ENCODE measurements around the gene SOX13.

The SOX13 gene

GRCh38 chr1:204103431-204103741, 30.5 kb downstream of the SOX13 start:
- no peak overlapping the region for H3K23ac ChIP-seq (ENCODE audit: low read length)
- peak overlapping the region; percentile 45 for H4K8ac ChIP-seq (ENCODE audit: low read depth, low read length)
- peak in 1 of 2 donors; percentile 19 for DNase-seq
- H3K14ac ChIP-seq (ENCODE audit: low read length): no peak overlapping the region
- H2AK5ac ChIP-seq (ENCODE audit: low read length): peak overlapping the region; percentile 32
- H3K9me3 ChIP-seq (ENCODE audit: insufficient read depth, low read depth, low read length): no peaks in the 10 kb centered on the region
- H3K18ac ChIP-seq (ENCODE audit: low read length): peak overlapping the region; percentile 42
- H3K27me3 ChIP-seq (ENCODE audit: insufficient read depth, low read length): no peaks in the 10 kb centered on the region
- H2BK12ac ChIP-seq (ENCODE audit: low read length): no peak overlapping the region
- peaks cover 30% of the 10 kb centered on the region for H3K79me2 ChIP-seq (ENCODE audit: control insufficient read depth, insufficient read depth, low read length, poor library complexity)
- peak overlapping the region; percentile 61 for H3K4ac ChIP-seq (ENCODE audit: low read depth, low read length)
- no peak overlapping the region for H3K4me3 ChIP-seq (ENCODE audit: low read depth, low read length)
- H4K91ac ChIP-seq (ENCODE audit: low read depth, low read length): peak overlapping the region; percentile 49
- H3K27ac ChIP-seq (ENCODE audit: low read depth, low read length): peak overlapping the region; percentile 47
- H3K36me3 ChIP-seq (ENCODE audit: control insufficient read depth in 1 of 2, insufficient read depth in 2 of 2, low read length in 2 of 2): peaks cover 0 to 2% of the 10 kb centered on the region in 2 experiments
- peak overlapping the region; percentile 70 for H2BK5ac ChIP-seq (ENCODE audit: low read depth, low read length, poor library complexity)
- no CpG with 5 or more reads among the region's 2 CpGs for WGBS (ENCODE audit: extremely low coverage, insufficient coverage, insufficient read length)
- peaks cover 16% of the 10 kb centered on the region for H3K79me1 ChIP-seq (ENCODE audit: low read length)
- no peak overlapping the region for H3K9ac ChIP-seq (ENCODE audit: low read length)
- H2AFZ ChIP-seq (ENCODE audit: insufficient read depth, low read length, poor library complexity): no peak overlapping the region
- no peak overlapping the region for H3K4me2 ChIP-seq (ENCODE audit: low read length)
- H2BK120ac ChIP-seq (ENCODE audit: insufficient read depth, low read length, poor library complexity): peak overlapping the region; percentile 12
- H4K12ac ChIP-seq (ENCODE audit: low read depth, low read length): no peak overlapping the region
- peaks cover 23 to 36% of the 10 kb centered on the region in 2 experiments for H3K4me1 ChIP-seq (ENCODE audit: control insufficient read depth in 1 of 2, insufficient read depth in 2 of 2, low read length in 2 of 2)

GRCh38 chr1:204104331-204105130, 31.6 kb downstream of the SOX13 start:
- Histone ChIP-seq H3K27ac (ENCODE audit: low read depth, low read length) (peak overlapping the region; percentile 47), H2AK5ac (ENCODE audit: low read length) (peak overlapping the region; percentile 6), H2AFZ (ENCODE audit: insufficient read depth, low read length, poor library complexity) (no peak overlapping the region), H3K23ac (ENCODE audit: low read length) (no peak overlapping the region), H3K9ac (ENCODE audit: low read length) (peak overlapping the region; percentile 24), H3K79me2 (ENCODE audit: control insufficient read depth, insufficient read depth, low read length, poor library complexity) (peaks cover 28% of the 10 kb centered on the region), H3K4me3 (ENCODE audit: low read depth, low read length) (no peak overlapping the region), H3K4ac (ENCODE audit: low read depth, low read length) (peak overlapping the region; percentile 61), H3K9me3 (ENCODE audit: insufficient read depth, low read depth, low read length) (no peaks in the 10 kb centered on the region), H3K27me3 (ENCODE audit: insufficient read depth, low read length) (no peaks in the 10 kb centered on the region), H3K14ac (ENCODE audit: low read length) (peak overlapping the region; percentile 67), H4K8ac (ENCODE audit: low read depth, low read length) (peak overlapping the region; percentile 45), H2BK120ac (ENCODE audit: insufficient read depth, low read length, poor library complexity) (peak overlapping the region; percentile 34), H2BK5ac (ENCODE audit: low read depth, low read length, poor library complexity) (peak overlapping the region; percentile 70), H3K18ac (ENCODE audit: low read length) (peak overlapping the region; percentile 42), H2BK12ac (ENCODE audit: low read length) (peak overlapping the region; percentile 63), H4K91ac (ENCODE audit: low read depth, low read length) (peak overlapping the region; percentile 49), H3K36me3 (ENCODE audit: control insufficient read depth in 1 of 2, insufficient read depth in 2 of 2, low read length in 2 of 2) (no peaks in the 10 kb centered on the region), H3K79me1 (ENCODE audit: low read length) (peaks cover 17% of the 10 kb centered on the region), H3K4me2 (ENCODE audit: low read length) (no peak overlapping the region), H3K4me1 (ENCODE audit: control insufficient read depth in 1 of 2, insufficient read depth in 2 of 2, low read length in 2 of 2) (peaks cover 23 to 32% of the 10 kb centered on the region in 2 experiments), H4K12ac (ENCODE audit: low read depth, low read length) (no peak overlapping the region)
- peak; percentile 40 to 76 for DNase-seq
- WGBS (ENCODE audit: extremely low coverage, insufficient coverage, insufficient read length): no CpG with 5 or more reads among the region's 14 CpGs

DNA sequence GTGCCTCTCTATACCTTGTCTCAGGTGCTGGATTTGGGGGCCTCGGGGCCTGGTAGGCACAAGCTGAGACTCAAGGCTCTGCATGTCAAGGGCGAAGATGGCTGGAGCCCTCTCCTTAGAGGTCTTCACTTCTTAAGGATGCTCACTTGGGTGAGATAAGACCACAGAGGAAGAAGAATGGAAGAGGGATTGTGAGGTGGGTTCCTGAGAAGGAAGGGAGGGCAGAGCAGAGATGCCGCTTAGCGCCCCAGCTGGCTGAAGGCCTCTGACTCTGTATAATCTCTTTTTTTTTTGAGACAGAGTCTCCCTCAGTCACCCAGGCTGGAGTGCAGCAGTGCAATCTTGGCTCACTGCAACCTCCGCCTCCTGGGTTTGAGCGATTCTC, 32.2 kb downstream of the SOX13 start:
- Histone ChIP-seq H2BK120ac (ENCODE audit: insufficient read depth, low read length, poor library complexity) (peak overlapping the region; percentile 26), H2AFZ (ENCODE audit: insufficient read depth, low read length, poor library complexity) (no peak overlapping the region), H3K27ac (ENCODE audit: low read depth, low read length) (no peak overlapping the region), H4K8ac (ENCODE audit: low read depth, low read length) (no peak overlapping the region), H2BK12ac (ENCODE audit: low read length) (no peak overlapping the region), H3K18ac (ENCODE audit: low read length) (peak overlapping the region; percentile 4), H3K4me1 (ENCODE audit: control insufficient read depth in 1 of 2, insufficient read depth in 2 of 2, low read length in 2 of 2) (peaks cover 23 to 32% of the 10 kb centered on the region in 2 experiments), H2BK5ac (ENCODE audit: low read depth, low read length, poor library complexity) (no peak overlapping the region), H3K36me3 (ENCODE audit: control insufficient read depth in 1 of 2, insufficient read depth in 2 of 2, low read length in 2 of 2) (no peaks in the 10 kb centered on the region), H3K4me2 (ENCODE audit: low read length) (no peak overlapping the region), H3K79me1 (ENCODE audit: low read length) (peaks cover 17% of the 10 kb centered on the region), H3K4ac (ENCODE audit: low read depth, low read length) (peak overlapping the region; percentile 18), H4K91ac (ENCODE audit: low read depth, low read length) (peak overlapping the region; percentile 1), H3K4me3 (ENCODE audit: low read depth, low read length) (no peak overlapping the region), H3K14ac (ENCODE audit: low read length) (no peak overlapping the region), H3K27me3 (ENCODE audit: insufficient read depth, low read length) (no peaks in the 10 kb centered on the region), H3K9me3 (ENCODE audit: insufficient read depth, low read depth, low read length) (no peaks in the 10 kb centered on the region), H3K23ac (ENCODE audit: low read length) (no peak overlapping the region), H2AK5ac (ENCODE audit: low read length) (no peak overlapping the region), H4K12ac (ENCODE audit: low read depth, low read length) (no peak overlapping the region), H3K9ac (ENCODE audit: low read length) (no peak overlapping the region), H3K79me2 (ENCODE audit: control insufficient read depth, insufficient read depth, low read length, poor library complexity) (peaks cover 28% of the 10 kb centered on the region)
- no peak for DNase-seq
- no CpG with 5 or more reads among the region's 6 CpGs for WGBS (ENCODE audit: extremely low coverage, insufficient coverage, insufficient read length)

DNA sequence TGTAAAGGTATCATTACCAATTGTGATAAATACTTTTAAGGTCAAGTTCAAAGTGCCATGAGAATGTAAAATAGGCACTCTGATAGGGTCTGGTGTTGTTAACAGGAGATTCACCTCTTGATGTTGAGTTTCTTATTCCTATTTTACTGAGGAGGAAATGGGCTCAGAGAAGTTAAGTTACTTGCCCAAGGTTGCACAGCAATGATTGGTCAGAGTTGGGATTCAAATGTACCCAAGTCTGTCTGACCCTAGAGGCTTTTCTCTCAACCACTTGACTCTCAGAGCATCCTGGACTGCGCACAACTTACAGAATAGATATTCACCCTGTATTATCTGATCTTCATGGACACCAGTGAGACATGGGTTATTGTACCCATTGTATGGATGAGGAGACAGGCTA, 33.9 kb downstream of the SOX13 start:
- Histone ChIP-seq H3K27me3 (ENCODE audit: insufficient read depth, low read length) (no peaks in the 10 kb centered on the region), H3K23ac (ENCODE audit: low read length) (no peak overlapping the region), H3K4ac (ENCODE audit: low read depth, low read length) (no peak overlapping the region), H3K4me2 (ENCODE audit: low read length) (no peak overlapping the region), H3K9ac (ENCODE audit: low read length) (no peak overlapping the region), H3K4me1 (ENCODE audit: control insufficient read depth in 1 of 2, insufficient read depth in 2 of 2, low read length in 2 of 2) (peaks cover 22 to 34% of the 10 kb centered on the region in 2 experiments), H4K91ac (ENCODE audit: low read depth, low read length) (no peak overlapping the region), H2AK5ac (ENCODE audit: low read length) (no peak overlapping the region), H3K27ac (ENCODE audit: low read depth, low read length) (no peak overlapping the region), H3K18ac (ENCODE audit: low read length) (no peak overlapping the region), H2BK5ac (ENCODE audit: low read depth, low read length, poor library complexity) (no peak overlapping the region), H4K12ac (ENCODE audit: low read depth, low read length) (no peak overlapping the region), H3K36me3 (ENCODE audit: control insufficient read depth in 1 of 2, insufficient read depth in 2 of 2, low read length in 2 of 2) (no peaks in the 10 kb centered on the region), H3K79me2 (ENCODE audit: control insufficient read depth, insufficient read depth, low read length, poor library complexity) (peaks cover 22% of the 10 kb centered on the region), H3K14ac (ENCODE audit: low read length) (no peak overlapping the region), H4K8ac (ENCODE audit: low read depth, low read length) (no peak overlapping the region), H3K4me3 (ENCODE audit: low read depth, low read length) (no peak overlapping the region), H2BK12ac (ENCODE audit: low read length) (no peak overlapping the region), H2AFZ (ENCODE audit: insufficient read depth, low read length, poor library complexity) (no peak overlapping the region), H3K79me1 (ENCODE audit: low read length) (peaks cover 17% of the 10 kb centered on the region), H2BK120ac (ENCODE audit: insufficient read depth, low read length, poor library complexity) (no peak overlapping the region), H3K9me3 (ENCODE audit: insufficient read depth, low read depth, low read length) (no peaks in the 10 kb centered on the region)
- DNase-seq: no peak
- no CpG with 5 or more reads among the region's 1 CpG for WGBS (ENCODE audit: extremely low coverage, insufficient coverage, insufficient read length)
